ENCODE results near the gene CNTNAP4.

Gene CNTNAP4

DNA sequence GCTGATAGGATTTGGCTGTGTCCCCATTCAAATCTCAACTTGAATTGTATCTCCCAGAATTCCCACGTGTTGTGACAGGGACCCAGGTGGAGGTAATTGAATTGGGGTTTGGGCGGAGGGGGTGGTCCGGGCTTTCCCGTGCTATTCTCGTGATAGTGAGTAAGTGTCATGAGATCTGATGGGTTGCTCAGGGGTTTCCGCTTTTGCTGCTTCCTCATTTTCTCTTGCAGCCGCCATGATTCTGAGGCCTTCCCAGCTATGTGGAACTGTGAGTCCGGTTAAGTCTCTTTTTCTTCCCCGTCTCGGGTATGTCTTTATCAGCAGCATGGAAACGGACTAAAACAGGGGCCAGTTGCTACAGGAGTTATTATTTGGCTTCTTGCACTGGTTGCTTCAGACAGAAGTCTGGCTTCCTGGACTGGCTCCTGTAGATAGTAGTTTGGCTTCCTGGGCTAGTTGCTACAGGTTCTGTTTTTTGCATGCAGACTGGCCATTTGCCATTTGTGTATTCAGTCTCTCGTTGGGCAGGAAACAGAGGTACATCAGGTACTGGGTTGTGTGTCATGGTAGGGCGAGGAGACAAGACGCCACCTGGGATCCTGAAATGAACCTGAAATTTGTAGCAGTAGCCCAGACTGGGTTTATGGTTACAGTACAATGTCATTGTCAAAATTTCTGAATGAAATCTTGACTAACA is 32.6 kb downstream of the CNTNAP4 start:
- no peak for DNase-seq (ENCODE audit: low spot score)

DNA sequence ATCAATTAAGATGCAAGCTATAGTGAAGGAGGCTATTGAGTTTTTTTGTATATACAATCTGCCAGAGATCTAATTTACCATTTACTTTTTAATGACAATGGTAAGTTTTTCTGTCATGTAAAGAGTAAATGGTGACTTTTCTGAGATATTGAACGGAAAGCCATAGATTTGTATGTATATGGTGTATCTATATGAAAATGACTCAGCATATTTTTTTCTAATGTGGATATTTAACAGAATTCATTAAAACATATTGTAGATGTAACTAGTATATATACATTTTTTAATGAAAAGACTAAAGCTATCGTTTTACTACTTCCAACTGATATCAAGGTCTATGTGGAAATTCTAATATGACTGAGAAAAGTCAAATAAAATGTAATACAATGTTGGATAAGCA is 34.1 kb downstream of the CNTNAP4 start:
- DNase-seq (ENCODE audit: low spot score): no peak

DNA sequence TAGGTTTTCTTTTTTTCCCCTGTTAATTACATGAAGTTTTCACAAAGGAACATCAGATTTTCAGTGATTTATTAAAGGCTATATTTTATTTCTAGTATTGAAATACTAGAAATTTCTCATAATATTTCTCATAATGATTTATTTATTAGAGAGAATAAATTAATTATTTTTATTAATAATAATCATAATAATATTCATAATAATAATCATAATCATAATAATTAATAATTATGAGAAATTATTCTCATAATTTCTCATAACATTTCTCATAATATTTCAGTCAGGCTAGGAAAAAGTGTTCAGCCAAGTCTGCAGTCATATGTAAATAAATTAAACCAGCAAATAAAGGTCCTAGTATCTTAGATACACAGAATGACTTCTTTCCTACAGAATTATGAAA is 41.4 kb downstream of the CNTNAP4 start:
- no peak for DNase-seq (ENCODE audit: low spot score)

DNA sequence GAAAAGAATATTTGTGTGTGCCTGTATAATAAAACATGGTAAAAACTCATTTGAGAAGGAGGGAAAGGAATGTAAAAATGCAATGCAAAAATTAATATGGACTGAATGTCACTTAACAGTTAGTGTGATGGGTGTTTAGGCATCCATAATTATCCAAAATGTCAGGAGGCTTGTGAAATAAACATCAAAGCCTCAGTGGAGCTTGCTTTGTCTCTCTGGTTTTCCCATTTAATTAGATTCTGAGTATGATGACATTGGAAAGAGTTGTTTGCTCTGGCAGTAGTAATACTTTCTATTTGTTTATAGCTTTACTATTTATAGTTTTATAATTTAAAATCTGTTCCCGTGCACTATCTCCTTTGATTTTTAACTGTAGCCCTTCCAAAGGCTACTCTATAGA is 51.9 kb downstream of the CNTNAP4 start:
- DNase-seq (ENCODE audit: low spot score): no peak

DNA sequence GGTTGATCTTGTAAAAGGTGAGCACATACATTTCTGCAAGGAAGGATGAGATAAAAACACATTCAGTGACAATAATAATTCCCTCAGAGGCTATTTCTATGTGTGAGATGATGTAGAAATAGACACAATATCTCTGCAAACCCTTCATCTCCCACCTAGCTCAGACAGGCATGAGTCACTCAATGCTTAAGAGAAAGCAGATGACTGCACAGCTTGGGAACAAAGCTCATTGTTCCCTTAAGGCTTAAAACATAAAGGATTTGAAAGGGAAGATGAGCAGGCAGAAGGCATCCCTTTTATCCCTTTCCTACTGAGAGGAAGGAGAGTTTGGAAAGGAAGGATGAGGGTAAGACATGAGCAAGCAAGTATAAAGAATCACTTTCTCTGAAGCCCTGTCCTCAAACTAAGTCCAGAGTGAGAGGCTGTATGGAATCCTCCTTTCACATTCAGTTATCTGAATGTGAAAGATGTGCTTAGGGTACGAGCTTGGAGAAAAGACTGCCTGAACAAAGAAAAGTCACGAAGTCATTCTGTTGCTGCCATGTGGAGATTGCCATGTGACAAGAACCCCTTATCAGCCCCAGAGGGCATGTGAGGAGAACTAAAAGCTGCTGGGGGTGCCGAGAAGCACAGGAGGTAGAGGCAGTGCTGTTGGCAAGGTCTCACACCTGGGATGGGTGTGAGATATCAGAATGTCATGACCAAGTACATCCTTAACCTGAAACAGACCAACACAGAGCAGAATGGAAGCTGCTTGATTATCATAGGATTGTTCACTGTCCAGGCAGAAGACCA is 58.2 kb downstream of the CNTNAP4 start:
- no peak for DNase-seq (ENCODE audit: low spot score)

DNA sequence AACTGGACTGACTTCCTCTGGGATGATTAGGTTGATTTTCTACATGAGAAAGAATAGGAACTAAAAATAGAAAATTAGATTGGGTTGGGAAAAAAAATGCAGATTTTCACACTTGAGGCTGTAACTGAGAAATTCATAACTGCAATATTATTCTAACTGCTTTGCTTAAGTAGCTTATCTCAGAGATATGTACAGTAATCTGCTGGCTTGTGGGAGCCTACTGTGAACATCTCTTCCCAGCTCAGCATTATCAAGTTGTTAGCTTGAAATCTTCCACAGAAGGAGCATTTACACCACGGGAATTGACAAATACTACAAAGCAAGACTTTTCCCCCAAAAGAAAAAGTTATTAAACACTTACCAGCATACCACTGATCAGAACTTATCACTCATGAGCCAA is 58.9 kb downstream of the CNTNAP4 start:
- no peak for DNase-seq (ENCODE audit: low spot score)

DNA sequence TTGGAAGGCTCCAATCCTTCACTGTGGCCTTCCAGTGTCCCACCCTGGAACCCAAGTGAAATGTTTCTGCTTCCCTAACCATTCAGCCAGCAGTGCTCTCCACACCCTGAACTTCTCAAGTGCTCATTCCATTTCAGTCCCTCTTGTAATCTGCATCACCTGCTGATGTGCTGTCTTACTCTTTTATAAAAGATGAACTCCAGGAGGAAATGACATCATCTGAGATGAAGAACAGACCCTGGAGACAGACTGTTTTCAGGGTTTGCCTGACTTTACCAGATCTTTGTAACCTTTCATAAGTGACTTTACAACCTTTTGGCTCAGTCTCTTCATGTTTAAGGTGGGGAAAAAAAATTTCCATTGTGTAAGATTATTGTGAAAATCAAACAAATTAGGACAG is 61.3 kb downstream of the CNTNAP4 start:
- no peak for DNase-seq (ENCODE audit: low spot score)

DNA sequence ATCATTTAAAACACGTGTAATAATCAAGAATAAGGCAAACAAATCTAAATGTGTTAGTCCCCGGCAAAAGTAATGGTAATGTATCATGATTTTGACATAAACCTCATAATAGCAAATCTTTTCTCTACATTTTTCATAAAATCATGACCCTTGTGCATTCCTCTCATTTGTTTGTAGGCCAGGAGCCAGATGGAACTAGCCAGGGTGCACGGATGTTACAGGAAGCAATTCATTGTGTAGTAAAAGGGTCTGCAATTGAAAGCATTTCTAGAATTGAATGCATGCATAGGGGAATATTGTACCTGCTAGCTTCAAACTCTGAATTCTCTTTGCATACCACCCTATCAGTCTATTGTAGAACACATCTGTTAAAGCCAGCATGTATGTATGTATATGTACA is 66.6 kb downstream of the CNTNAP4 start:
- DNase-seq (ENCODE audit: low spot score): no peak

DNA sequence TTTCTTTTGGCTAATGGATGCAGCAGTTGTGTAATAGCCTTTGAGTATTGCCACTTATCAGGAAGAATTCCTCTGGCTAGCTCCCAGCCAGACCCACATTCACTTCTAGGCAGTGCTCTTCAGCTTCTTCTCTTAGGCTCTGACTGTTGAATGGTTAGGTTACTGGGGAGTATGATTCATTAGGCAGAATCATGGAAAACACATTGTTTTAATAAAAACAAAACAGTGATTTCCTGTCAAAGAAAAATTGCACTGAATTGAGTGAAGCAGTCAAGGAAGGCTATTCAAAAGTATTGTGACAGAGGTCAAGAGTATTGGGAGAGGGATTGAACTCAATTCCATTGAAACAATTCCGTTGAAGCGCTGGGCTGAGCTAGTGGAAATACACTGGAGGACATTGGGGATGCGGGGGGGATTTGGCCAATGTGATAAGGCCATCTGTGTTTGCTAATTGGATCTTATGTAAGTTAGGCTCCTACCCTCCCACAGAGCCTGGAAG is 68.0 kb downstream of the CNTNAP4 start:
- no peak for DNase-seq (ENCODE audit: low spot score)

DNA sequence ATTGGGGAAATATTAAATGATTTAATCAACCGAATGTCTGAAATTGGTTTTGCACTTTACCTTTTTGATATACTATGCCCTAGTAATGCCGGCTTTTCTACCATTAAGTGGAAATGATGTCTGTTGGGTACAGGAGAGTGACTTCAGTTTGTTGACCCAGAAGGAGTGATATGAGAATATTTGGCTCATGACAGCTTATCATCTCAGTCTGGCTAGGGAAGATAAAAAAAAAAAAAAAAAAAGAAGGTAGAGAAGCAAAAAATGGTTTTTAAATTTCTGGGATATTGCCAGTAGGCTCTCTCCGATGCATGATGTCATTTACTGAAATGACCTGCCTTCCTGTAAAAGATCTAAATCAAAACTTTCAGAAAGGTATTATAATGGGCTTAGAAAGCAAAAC is 69.0 kb downstream of the CNTNAP4 start:
- DNase-seq (ENCODE audit: low spot score): no peak

DNA sequence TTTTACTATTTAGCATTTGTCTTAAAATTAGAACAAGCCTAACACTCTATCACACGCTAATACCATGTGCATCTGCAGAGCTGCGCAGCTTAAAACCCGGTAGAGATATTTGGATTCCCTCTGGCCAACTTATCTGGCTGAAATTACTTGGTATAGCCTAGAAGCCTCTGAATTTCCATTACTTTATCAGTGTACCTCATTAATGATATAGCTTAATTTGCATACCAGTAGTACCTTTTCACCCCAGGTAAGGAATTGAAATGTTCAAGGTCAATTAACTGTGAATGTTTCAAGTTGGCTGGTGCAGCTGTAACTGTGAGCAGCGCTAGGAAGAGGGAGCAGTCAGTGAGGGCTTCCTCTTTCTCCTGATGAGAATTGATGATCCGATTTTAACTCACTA is 74.2 kb downstream of the CNTNAP4 start:
- no peak for DNase-seq (ENCODE audit: low spot score)

DNA sequence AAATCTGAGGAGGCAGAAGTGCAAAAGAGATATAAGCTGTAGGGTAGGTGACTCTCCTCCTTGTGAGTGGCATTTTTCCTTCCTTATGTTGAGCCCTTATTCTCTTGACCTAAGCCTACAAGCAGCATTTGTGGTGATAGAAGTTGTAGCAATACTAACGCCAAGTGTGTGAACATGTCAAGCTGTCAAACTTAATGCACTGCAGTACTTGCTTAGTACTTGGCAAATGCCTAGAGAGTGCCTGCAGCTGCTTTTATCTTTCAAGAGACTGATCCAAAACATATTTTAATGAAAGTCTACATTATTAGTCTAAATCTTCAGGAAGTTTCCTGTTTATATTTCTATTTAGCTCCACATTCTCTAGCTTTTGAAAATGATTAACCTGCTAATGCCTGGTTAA is 83.2 kb downstream of the CNTNAP4 start:
- DNase-seq (ENCODE audit: low spot score): no peak

DNA sequence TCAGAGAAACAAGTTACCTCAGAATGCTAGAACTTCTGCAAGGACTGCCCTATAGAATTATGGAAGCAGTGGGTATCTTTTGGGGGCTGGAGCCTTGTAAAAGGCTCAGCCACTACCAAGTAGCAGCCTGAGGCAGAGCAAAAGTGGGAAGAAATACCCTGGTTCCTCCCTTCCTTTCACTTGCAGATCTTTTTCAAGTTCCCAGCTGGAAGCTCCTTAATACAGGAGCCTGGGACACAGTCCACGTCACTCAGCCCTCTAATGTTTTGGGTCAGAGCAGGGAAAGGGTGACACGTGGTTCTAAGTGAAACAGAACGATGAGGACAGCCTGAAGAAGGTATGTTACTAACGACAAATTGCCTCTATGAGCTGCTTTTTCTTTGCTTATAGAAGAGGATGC is 93.1 kb downstream of the CNTNAP4 start:
- DNase-seq (ENCODE audit: low spot score): no peak

DNA sequence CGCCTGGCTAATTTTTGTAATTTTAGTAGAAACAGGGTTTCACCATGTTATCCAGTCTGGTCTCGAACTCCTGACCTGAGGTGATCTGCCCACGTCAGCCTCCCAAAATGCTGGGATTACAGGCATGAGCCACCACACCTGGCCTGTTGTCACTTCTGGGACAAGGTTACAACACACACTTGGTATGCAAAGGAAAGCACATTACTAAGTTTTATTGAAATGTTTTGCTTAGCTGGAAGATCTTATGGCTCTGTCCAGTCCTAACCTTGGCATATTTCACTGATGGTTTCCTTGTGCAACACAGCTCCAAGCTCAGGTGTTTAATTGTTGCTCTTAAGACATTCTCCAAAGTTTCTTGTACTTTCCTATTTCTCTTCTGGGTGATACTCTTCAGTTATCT is 94.2 kb downstream of the CNTNAP4 start:
- no peak for DNase-seq (ENCODE audit: low spot score)

DNA sequence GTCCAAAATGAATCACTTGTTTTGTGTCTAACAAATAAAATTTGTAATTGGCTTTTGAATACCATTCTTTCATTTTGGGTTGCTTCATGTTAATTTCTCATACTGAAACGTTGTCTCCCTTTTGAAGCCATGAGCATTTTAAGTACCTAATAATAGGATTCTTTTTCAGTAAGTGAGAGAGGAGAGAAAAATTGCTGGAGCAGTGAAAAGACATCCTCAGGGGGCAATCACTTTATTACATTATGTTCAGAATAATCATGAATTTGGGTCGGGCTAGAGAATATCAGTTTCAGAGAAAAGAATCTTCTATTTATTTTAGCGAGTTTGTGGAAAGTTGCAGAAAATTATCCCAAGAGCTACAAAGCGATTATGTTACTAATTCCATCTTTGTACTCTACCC is 96.8 kb downstream of the CNTNAP4 start:
- DNase-seq (ENCODE audit: low spot score): no peak

DNA sequence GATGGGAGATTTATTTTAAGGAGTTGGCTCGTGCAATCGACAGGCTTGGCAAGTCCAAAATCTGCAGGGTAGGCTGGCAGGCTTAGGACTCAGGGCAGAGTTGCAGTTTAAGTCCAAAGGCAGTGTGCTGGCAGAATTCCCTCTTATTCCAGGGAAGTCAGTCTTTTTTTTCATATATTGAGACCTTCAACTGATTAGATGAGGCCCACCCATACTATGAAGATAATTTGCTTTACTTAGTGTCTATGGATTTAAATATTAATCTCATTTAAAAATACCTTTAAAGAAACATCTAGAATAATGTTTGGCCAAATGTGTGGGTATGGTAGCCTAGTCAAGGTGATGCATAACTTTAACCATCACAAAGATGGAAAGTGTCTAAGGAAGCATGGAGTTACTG is 99.8 kb downstream of the CNTNAP4 start:
- DNase-seq (ENCODE audit: low spot score): no peak

DNA sequence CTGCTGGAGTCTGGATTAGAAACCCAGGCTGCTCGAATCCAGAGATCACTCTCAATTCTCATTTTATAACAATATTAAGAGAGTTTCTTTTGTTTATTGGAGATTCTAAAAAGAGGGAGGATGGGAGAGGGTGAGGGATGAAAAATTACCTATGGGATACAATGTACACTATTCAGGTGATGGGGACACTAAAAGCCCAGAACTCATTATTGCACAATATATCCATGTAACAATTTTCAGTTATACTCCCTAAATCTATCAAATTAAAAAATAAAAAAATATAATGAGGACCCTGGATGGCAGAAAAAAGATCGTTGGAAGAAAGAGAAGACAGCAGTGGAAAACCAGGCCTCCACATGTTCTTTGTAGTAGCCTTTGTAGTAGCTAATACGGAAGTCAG is 100.8 kb downstream of the CNTNAP4 start:
- DNase-seq (ENCODE audit: low spot score): no peak

DNA sequence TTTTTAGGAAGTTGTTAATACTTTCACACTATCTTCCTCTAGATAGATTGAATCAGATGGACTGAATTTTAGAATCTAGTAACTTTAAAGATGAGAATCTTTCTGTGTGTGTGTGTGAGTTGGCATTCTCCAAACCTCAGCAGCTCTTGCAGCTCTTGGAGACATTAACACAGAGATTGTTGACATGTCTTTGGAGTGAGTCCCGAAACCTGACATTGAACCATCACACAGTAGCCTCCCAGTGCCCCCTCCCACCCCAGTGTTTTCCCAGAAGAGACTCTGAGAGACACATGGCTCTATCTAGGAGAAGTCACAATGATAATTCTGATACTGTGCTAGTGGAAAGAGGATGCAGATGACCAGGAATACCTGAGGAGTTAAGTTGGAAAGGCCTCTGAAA is 103.9 kb downstream of the CNTNAP4 start:
- DNase-seq (ENCODE audit: low spot score): no peak

DNA sequence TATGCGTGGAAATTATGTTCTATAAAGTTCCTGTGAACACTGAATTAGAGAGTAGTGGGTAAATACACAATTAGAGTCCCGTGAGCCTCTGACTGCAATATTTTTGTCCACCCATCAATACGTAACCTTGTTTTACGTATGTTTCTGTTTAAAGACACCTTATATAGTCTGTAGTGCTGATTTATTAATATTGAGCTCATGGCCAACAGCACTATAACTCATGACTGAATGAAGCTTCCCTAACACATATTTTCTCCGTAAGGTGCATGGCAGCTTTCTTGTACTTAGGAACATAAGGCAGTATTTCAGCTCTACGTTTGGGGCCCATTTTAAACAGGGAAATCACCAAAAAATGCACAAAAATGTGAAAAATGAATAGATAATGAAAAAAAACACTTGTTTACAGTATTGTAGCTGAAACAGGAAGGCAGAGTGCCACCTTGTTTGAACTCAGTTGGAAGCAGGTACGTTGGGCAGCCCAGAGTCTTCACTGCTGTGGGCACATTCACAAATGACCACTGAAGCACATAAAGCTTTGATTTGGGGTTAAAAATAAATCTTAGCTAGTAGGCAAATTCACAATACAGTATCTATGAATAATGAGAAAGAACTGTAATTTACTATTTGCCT is 108.5 kb downstream of the CNTNAP4 start:
- DNase-seq (ENCODE audit: low spot score): no peak

DNA sequence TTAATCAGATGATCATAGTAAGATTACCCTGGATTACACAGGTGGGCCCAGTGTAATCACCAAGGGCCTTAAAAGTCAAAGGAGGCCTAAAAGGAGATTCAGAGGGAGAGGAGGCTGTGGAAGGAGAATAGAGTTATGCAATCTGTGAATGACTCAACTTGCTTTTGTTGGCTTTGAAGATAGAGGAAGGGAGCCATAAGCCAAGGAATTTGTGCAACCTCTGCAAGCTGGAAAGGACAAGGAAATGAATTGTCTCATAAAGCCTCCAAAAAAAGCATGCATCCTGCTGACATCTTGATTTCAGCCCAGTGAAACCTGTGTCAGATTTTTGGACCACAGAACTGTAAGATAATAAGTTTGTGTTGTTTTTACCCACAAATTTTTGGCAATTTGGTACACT is 109.6 kb downstream of the CNTNAP4 start:
- DNase-seq (ENCODE audit: low spot score): no peak

DNA sequence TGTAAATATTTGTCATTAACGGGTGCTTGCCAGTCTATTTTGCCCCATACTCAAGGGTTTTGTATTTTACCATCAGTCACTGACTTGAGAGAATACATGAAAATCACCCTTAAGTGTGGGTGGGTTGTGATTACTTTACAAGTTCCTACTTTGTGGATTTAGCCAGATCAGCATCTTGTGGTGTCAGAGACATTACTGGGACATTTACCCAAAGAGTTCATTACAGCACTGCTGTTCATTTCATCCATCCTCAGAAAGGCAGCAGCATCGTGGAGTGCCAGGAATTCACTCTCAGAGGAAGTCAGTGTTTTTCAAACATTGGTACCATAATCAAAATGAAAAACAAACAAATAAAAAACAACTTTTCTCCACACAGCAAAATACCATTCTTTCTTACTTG is 110.8 kb downstream of the CNTNAP4 start:
- DNase-seq (ENCODE audit: low spot score): no peak

DNA sequence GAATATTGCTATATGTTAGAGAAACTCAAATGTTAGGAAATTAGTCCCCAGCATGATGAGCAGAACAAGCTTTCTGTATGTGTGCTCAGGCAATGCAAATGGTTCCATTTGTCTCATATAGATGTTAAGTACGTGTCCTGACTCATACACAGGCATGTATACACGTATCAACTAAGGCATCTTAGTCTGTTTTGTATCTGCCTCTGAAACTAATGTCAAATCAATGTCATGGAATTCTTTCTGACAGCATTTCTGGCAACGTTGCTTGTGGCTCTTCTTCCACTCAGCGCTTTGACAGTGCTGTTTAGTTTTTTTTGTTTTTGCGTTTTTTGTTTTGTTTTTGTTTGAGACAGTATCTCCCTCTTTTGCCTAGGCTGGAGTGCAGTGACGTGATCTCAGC is 111.9 kb downstream of the CNTNAP4 start:
- no peak for DNase-seq (ENCODE audit: low spot score)

DNA sequence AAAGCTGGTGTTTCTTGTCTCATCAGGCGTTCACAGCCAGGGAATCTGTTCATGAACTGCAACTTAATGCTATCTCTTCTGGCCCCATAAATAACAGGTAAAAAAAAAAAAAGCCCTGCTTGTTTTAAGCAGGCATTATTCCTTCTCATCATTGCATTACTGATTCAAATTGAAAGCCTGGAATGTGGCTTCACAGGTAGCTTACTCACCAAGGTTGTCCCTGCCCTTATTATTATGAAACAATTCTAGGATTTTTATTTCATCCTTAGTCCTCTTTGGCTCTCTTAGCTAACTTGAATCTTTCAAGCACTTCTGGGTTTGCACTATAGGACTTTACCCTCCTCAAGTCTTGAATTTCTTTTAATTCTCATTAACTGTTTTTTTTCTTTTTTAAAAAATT is 113.3 kb downstream of the CNTNAP4 start:
- DNase-seq (ENCODE audit: low spot score): no peak
